T-helper 1 cell treated with Interleukin-12 subunit alpha and Interleukin-12 subunit beta and Interleukin-4 antibody, amounts not matched to agents 30 μg/mL and 1 μg/mL, for 36 hours (primary cell): ENCODE data around the gene CFAP107.
"Not testable (repeated sequence)": the region's sequence is repeated elsewhere in the genome, so short reads cannot be mapped to it uniquely, and the experiment has no call there.

Experiments used
- H3K27ac Mint-ChIP-seq: one replicate; pipeline ENCODE4 v1.8.0; 2021; ENCODE audit warnings: mild to moderate bottlenecking, mixed read lengths
- H3K27me3 Mint-ChIP-seq: one replicate; pipeline ENCODE4 v1.8.0; 2021; ENCODE audit warnings: low read depth, mixed read lengths
- H3K36me3 Mint-ChIP-seq: one replicate; pipeline ENCODE4 v1.8.0; 2021; ENCODE audit warnings: low read depth, mixed read lengths
- H3K4me1 Mint-ChIP-seq: one replicate; pipeline ENCODE4 v1.8.0; 2021; ENCODE audit warnings: low read depth, mixed read lengths
- H3K4me3 Mint-ChIP-seq: one replicate; pipeline ENCODE4 v1.8.0; 2021; ENCODE audit warnings: mild to moderate bottlenecking, moderate library complexity, mixed read lengths
- H3K9me3 Mint-ChIP-seq: one replicate; pipeline ENCODE4 v1.8.0; 2021; ENCODE audit warnings: mixed read lengths

Gene CFAP107

GRCh38 chr1:12778907-12779306, 32.9 kb downstream of the CFAP107 start:
- H3K36me3 Mint-ChIP-seq = no peaks in the 10 kb centered on the region

GRCh38 chr1:12781488-12781887, 35.5 kb downstream of the CFAP107 start:
- H3K36me3 Mint-ChIP-seq, H3K27ac Mint-ChIP-seq, H3K27me3 Mint-ChIP-seq, H3K4me1 Mint-ChIP-seq, H3K4me3 Mint-ChIP-seq: not testable (repeated sequence)
- H3K9me3 Mint-ChIP-seq = peaks cover 19% of the 10 kb centered on the region

More at GRCh38 chr1:12778907-12779306, 32.9 kb downstream of the CFAP107 start:
- H3K27ac Mint-ChIP-seq = no peak overlapping the region
- H3K4me1 Mint-ChIP-seq = no peaks in the 10 kb centered on the region
- H3K9me3 Mint-ChIP-seq = peaks cover 8% of the 10 kb centered on the region
- H3K27me3 Mint-ChIP-seq = no peaks in the 10 kb centered on the region
- no peak overlapping the region for H3K4me3 Mint-ChIP-seq

- not testable (repeated sequence) for H3K27me3 Mint-ChIP-seq, H3K27ac Mint-ChIP-seq, H3K4me1 Mint-ChIP-seq, H3K36me3 Mint-ChIP-seq, H3K4me3 Mint-ChIP-seq
- peaks cover 19% of the 10 kb centered on the region for H3K9me3 Mint-ChIP-seq
Measured at GRCh38 chr1:12783783-12784182, 37.8 kb downstream of the CFAP107 start.

- H3K27ac Mint-ChIP-seq, H3K27me3 Mint-ChIP-seq, H3K4me1 Mint-ChIP-seq, H3K36me3 Mint-ChIP-seq, H3K4me3 Mint-ChIP-seq: not testable (repeated sequence)
- peaks cover 19% of the 10 kb centered on the region for H3K9me3 Mint-ChIP-seq
Measured at GRCh38 chr1:12784729-12785128, 38.7 kb downstream of the CFAP107 start.

GRCh38 chr1:12791097-12791496, 45.1 kb downstream of the CFAP107 start, which contains the start of gene PRAMEF1:
TSS of gene PRAMEF1 (plus strand) at chr1:12791397. CDS start at chr1:12793228, 1,831 bp downstream.
- not testable (repeated sequence) for H3K9me3 Mint-ChIP-seq, H3K4me3 Mint-ChIP-seq, H3K4me1 Mint-ChIP-seq, H3K27me3 Mint-ChIP-seq, H3K27ac Mint-ChIP-seq, H3K36me3 Mint-ChIP-seq

GRCh38 chr1:12798911-12799310, 52.9 kb downstream of the CFAP107 start:
- Mint-ChIP-seq H3K27ac (no peak overlapping the region), H3K9me3 (no peaks in the 10 kb centered on the region), H3K36me3 (no peaks in the 10 kb centered on the region), H3K27me3 (peaks cover 4% of the 10 kb centered on the region), H3K4me1 (no peaks in the 10 kb centered on the region), H3K4me3 (no peak overlapping the region)

- H3K9me3 Mint-ChIP-seq = peaks cover 3% of the 10 kb centered on the region
- H3K27me3 Mint-ChIP-seq = peaks cover 6% of the 10 kb centered on the region
- H3K36me3 Mint-ChIP-seq = no peaks in the 10 kb centered on the region
- no peak overlapping the region for H3K4me3 Mint-ChIP-seq
- no peak overlapping the region for H3K27ac Mint-ChIP-seq
- H3K4me1 Mint-ChIP-seq = no peaks in the 10 kb centered on the region
Measured at GRCh38 chr1:12799730-12800129, 53.7 kb downstream of the CFAP107 start.

- Mint-ChIP-seq H3K36me3 (no peaks in the 10 kb centered on the region), H3K27ac (no peak overlapping the region), H3K4me1 (no peaks in the 10 kb centered on the region), H3K4me3 (no peak overlapping the region), H3K9me3 (peaks cover 12% of the 10 kb centered on the region), H3K27me3 (peaks cover 10% of the 10 kb centered on the region)
Measured at GRCh38 chr1:12809933-12810332, 63.9 kb downstream of the CFAP107 start.

- peaks cover 5% of the 10 kb centered on the region for H3K27me3 Mint-ChIP-seq
- H3K4me3 Mint-ChIP-seq = no peak overlapping the region
Measured at GRCh38 chr1:12810691-12811408, 64.8 kb downstream of the CFAP107 start.

GRCh38 chr1:12811409-12811784, 65.4 kb downstream of the CFAP107 start:
- Mint-ChIP-seq H3K36me3 (no peaks in the 10 kb centered on the region), H3K4me3 (no peak overlapping the region), H3K9me3 (peaks cover 7% of the 10 kb centered on the region), H3K27me3 (peaks cover 5% of the 10 kb centered on the region), H3K27ac (no peak overlapping the region), H3K4me1 (no peaks in the 10 kb centered on the region)

More at GRCh38 chr1:12810691-12811408, 64.8 kb downstream of the CFAP107 start:
- H3K27ac Mint-ChIP-seq = no peak overlapping the region
- H3K9me3 Mint-ChIP-seq = peaks cover 7% of the 10 kb centered on the region
- H3K4me1 Mint-ChIP-seq = no peaks in the 10 kb centered on the region
- H3K36me3 Mint-ChIP-seq = no peaks in the 10 kb centered on the region
